WTC11 (cell line): Measurements from ENCODE around the gene HES6. TPM values are rescaled to one million over a fixed set of nuclear protein-coding genes. Genes with fewer than 3 reads are reported as not detected.

ENCODE experiments used
- ATAC-seq: fragments of 200-7000 bp; cut with Tn5 transposase; 2 replicates; pipeline ENCODE4 v1.10.0; 2021; ENCODE audit warnings: mild to moderate bottlenecking, moderate library complexity
- CTCF ChIA-PET: fragments of 300-600 bp; sonication (Branson Sonifier 250); formaldehyde crosslinking; loops from one replicate; lab custom pipeline; 2021; ENCODE audit warnings: antibody characterized with exemption; lab: Charles Lee
- POLR2A ChIA-PET: fragments of 350-600 bp; sonication (Branson Sonifier 250); formaldehyde crosslinking; loops from one replicate; lab custom pipeline; 2021; ENCODE audit warnings: antibody characterized with exemption; lab: Charles Lee
- DNase-seq: peaks from one replicate; pipeline ENCODE4 v3.0.0; 2021; ENCODE audit warnings: low spot score
- H3K27ac Mint-ChIP-seq: 2 replicates; pipeline ENCODE4 v1.8.0; 2021; ENCODE audit warnings: mixed read lengths
- H3K27me3 Mint-ChIP-seq: 2 replicates; pipeline ENCODE4 v1.8.0; 2021; ENCODE audit warnings: low read depth, mild to moderate bottlenecking, moderate library complexity, mixed read lengths
- H3K36me3 Mint-ChIP-seq: 2 replicates; pipeline ENCODE4 v1.8.0; 2021; ENCODE audit warnings: mixed read lengths
- H3K4me1 Mint-ChIP-seq: 2 replicates; pipeline ENCODE4 v1.8.0; 2022; ENCODE audit warnings: mixed read lengths
- H3K4me3 Mint-ChIP-seq: 2 replicates; pipeline ENCODE4 v1.8.0; 2021; ENCODE audit warnings: mild to moderate bottlenecking, moderate library complexity, mixed read lengths
- H3K9me3 Mint-ChIP-seq: 2 replicates; pipeline ENCODE4 v1.8.0; 2021; ENCODE audit warnings: mixed read lengths
- CREB1 ChIP-seq: sonication (generic); formaldehyde crosslinking; IDR thresholded peaks from 2 replicates; pipeline ENCODE4 v1.8.0; 2023; ENCODE audit warnings: mild to moderate bottlenecking, missing genetic modification reagents
- ETV6 ChIP-seq: sonication (generic); formaldehyde crosslinking; IDR thresholded peaks from 2 replicates; pipeline ENCODE4 v1.8.1; 2022; ENCODE audit warnings: mild to moderate bottlenecking, missing genetic modification reagents
- IRF2 ChIP-seq: sonication (generic); formaldehyde crosslinking; IDR thresholded peaks from 2 replicates; pipeline ENCODE4 v1.8.0; 2022; ENCODE audit warnings: low read depth, missing genetic modification reagents, borderline replicate concordance
- JUN ChIP-seq: sonication (generic); formaldehyde crosslinking; IDR thresholded peaks from 2 replicates; pipeline ENCODE4 v1.8.0; 2023; ENCODE audit warnings: mild to moderate bottlenecking, missing genetic modification reagents
- MYBL2 ChIP-seq: sonication (generic); formaldehyde crosslinking; IDR thresholded peaks from 2 replicates; pipeline ENCODE4 v1.8.1; 2023; ENCODE audit warnings: mild to moderate bottlenecking, moderate library complexity, missing genetic modification reagents
- SMAD4 ChIP-seq: sonication (generic); formaldehyde crosslinking; IDR thresholded peaks from 2 replicates; pipeline ENCODE4 v1.8.0; 2022; ENCODE audit warnings: mild to moderate bottlenecking, missing genetic modification reagents
- SP1 ChIP-seq: sonication (generic); formaldehyde crosslinking; conservative IDR thresholded peaks from 2 replicates; pipeline ENCODE4 v1.8.1; 2022; ENCODE audit warnings: missing genetic modification reagents
- TEAD4 ChIP-seq: sonication (generic); formaldehyde crosslinking; IDR thresholded peaks from 2 replicates; pipeline ENCODE4 v1.8.0; 2022; ENCODE audit warnings: mild to moderate bottlenecking, missing genetic modification reagents
- ZNF232 ChIP-seq: sonication (generic); formaldehyde crosslinking; IDR thresholded peaks from 2 replicates; pipeline ENCODE4 v1.8.0; 2022; ENCODE audit warnings: mild to moderate bottlenecking, missing genetic modification reagents
- ZNF416 ChIP-seq: fragments of 250-450 bp; sonication (Bioruptor Pico); IDR thresholded peaks from 2 replicates; pipeline ENCODE4 v1.9.0; 2021; ENCODE audit warnings: mild to moderate bottlenecking, inconsistent platforms
- total RNA-seq: library from RNA; stranded (reverse); gene quantifications from 3 replicates; pipeline ENCODE4 v1.2.3, GENCODE V29; 2021
- TF ChIP-seq, protein P1 (sequence below): sonication (generic); formaldehyde crosslinking; IDR thresholded peaks from 2 replicates; pipeline ENCODE4 v1.8.0; 2023; ENCODE audit warnings: missing genetic modification reagents, mild to moderate bottlenecking, borderline replicate concordance
- TF ChIP-seq, protein P2 (sequence below): sonication (generic); formaldehyde crosslinking; IDR thresholded peaks from 2 replicates; pipeline ENCODE4 v1.8.1; 2023; ENCODE audit warnings: mild to moderate bottlenecking, missing genetic modification reagents
- TF ChIP-seq, protein P3 (sequence below): fragments of 250-450 bp; sonication (Bioruptor Pico); IDR thresholded peaks from 2 replicates; pipeline ENCODE4 v2.1.2; 2022; ENCODE audit warnings: mild to moderate bottlenecking, moderate library complexity
- TF ChIP-seq, protein P4 (sequence below): sonication (generic); formaldehyde crosslinking; IDR thresholded peaks from 2 replicates; pipeline ENCODE4 v1.8.0; 2023; ENCODE audit warnings: missing genetic modification reagents
- TF ChIP-seq, protein P5 (sequence below): sonication (generic); formaldehyde crosslinking; conservative IDR thresholded peaks from 2 replicates; pipeline ENCODE4 v1.8.1; 2022; ENCODE audit warnings: mild to moderate bottlenecking, missing genetic modification reagents
- TF ChIP-seq, protein P6 (sequence below): sonication (generic); formaldehyde crosslinking; IDR thresholded peaks from 2 replicates; pipeline ENCODE4 v1.8.1; 2023; ENCODE audit warnings: mild to moderate bottlenecking, missing genetic modification reagents, borderline replicate concordance
- TF ChIP-seq, protein P7 (sequence below): sonication (generic); formaldehyde crosslinking; IDR thresholded peaks from 2 replicates; pipeline ENCODE4 v1.8.0; 2022; ENCODE audit warnings: mild to moderate bottlenecking, missing genetic modification reagents

Gene HES6
- total RNA-seq, 1 experiment from 2014 or later, result 52.1 TPM

DNA sequence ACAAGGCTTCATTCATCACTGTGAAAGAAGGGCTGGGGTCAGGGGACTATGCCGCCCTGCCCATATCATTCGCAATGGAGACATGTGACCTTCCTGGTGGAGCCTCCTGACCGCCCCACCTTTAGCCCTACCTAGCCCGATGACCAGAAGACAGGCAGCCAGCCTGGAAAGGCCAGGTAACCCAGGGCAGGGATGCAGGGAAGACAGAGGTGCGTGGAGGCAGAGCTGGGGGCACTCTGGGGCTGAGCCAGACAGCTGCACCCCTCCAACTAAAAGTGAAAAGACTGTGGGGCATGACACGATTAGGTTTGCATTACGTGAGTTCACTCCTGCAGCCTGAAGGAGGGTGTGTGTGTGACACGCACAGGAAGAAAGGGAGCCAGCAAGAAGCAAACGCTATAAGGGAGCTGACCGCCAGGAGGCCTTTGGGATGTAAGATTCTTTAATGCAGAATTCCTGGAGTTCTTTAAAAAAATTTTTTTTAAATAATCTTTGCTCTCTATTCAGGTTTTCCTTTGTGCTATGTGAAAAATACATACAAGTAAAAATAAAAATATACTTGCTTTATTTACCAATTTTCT is 3.7 kb upstream of the HES6 start:
- Mint-ChIP-seq H3K9me3 (no peaks in the 10 kb centered on the region), H3K27ac (no peak overlapping the region), H3K27me3 (peaks cover 17% of the 10 kb centered on the region), H3K36me3 (peaks cover 5% of the 10 kb centered on the region; the same call in 1 of the 2 replicates), H3K4me3 (no peak overlapping the region), H3K4me1 (peaks cover 16% of the 10 kb centered on the region)
- ATAC-seq (no peak), DNase-seq (no peak)
- POLR2A ChIA-PET, result no interaction called here
- TF ChIP-seq IRF2 (CRISPR knock-in tag), result no peak
- TF ChIP-seq, protein P1, sequence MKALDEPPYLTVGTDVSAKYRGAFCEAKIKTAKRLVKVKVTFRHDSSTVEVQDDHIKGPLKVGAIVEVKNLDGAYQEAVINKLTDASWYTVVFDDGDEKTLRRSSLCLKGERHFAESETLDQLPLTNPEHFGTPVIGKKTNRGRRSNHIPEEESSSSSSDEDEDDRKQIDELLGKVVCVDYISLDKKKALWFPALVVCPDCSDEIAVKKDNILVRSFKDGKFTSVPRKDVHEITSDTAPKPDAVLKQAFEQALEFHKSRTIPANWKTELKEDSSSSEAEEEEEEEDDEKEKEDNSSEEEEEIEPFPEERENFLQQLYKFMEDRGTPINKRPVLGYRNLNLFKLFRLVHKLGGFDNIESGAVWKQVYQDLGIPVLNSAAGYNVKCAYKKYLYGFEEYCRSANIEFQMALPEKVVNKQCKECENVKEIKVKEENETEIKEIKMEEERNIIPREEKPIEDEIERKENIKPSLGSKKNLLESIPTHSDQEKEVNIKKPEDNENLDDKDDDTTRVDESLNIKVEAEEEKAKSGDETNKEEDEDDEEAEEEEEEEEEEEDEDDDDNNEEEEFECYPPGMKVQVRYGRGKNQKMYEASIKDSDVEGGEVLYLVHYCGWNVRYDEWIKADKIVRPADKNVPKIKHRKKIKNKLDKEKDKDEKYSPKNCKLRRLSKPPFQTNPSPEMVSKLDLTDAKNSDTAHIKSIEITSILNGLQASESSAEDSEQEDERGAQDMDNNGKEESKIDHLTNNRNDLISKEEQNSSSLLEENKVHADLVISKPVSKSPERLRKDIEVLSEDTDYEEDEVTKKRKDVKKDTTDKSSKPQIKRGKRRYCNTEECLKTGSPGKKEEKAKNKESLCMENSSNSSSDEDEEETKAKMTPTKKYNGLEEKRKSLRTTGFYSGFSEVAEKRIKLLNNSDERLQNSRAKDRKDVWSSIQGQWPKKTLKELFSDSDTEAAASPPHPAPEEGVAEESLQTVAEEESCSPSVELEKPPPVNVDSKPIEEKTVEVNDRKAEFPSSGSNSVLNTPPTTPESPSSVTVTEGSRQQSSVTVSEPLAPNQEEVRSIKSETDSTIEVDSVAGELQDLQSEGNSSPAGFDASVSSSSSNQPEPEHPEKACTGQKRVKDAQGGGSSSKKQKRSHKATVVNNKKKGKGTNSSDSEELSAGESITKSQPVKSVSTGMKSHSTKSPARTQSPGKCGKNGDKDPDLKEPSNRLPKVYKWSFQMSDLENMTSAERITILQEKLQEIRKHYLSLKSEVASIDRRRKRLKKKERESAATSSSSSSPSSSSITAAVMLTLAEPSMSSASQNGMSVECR, result no peak
- TF ChIP-seq SP1 (CRISPR knock-in tag), result no peak
- TF ChIP-seq, protein P2, sequence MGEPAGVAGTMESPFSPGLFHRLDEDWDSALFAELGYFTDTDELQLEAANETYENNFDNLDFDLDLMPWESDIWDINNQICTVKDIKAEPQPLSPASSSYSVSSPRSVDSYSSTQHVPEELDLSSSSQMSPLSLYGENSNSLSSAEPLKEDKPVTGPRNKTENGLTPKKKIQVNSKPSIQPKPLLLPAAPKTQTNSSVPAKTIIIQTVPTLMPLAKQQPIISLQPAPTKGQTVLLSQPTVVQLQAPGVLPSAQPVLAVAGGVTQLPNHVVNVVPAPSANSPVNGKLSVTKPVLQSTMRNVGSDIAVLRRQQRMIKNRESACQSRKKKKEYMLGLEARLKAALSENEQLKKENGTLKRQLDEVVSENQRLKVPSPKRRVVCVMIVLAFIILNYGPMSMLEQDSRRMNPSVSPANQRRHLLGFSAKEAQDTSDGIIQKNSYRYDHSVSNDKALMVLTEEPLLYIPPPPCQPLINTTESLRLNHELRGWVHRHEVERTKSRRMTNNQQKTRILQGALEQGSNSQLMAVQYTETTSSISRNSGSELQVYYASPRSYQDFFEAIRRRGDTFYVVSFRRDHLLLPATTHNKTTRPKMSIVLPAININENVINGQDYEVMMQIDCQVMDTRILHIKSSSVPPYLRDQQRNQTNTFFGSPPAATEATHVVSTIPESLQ (CRISPR knock-in tag), result no peak
- no peak for TF ChIP-seq JUN (CRISPR knock-in tag)
- TF ChIP-seq MYBL2 (CRISPR knock-in tag), result no peak
- TF ChIP-seq, protein P3, sequence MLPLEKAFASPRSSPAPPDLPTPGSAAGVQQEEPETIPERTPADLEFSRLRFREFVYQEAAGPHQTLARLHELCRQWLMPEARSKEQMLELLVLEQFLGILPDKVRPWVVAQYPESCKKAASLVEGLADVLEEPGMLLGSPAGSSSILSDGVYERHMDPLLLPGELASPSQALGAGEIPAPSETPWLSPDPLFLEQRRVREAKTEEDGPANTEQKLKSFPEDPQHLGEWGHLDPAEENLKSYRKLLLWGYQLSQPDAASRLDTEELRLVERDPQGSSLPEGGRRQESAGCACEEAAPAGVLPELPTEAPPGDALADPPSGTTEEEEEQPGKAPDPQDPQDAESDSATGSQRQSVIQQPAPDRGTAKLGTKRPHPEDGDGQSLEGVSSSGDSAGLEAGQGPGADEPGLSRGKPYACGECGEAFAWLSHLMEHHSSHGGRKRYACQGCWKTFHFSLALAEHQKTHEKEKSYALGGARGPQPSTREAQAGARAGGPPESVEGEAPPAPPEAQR, result no peak
- TF ChIP-seq CREB1, result no peak
- no peak for TF ChIP-seq ZNF232
- TF ChIP-seq SMAD4, result no peak
- no peak for TF ChIP-seq ZNF416 (CRISPR knock-in tag)
- no peak for TF ChIP-seq ETV6
- TF ChIP-seq, protein P4, sequence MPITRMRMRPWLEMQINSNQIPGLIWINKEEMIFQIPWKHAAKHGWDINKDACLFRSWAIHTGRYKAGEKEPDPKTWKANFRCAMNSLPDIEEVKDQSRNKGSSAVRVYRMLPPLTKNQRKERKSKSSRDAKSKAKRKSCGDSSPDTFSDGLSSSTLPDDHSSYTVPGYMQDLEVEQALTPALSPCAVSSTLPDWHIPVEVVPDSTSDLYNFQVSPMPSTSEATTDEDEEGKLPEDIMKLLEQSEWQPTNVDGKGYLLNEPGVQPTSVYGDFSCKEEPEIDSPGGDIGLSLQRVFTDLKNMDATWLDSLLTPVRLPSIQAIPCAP (CRISPR knock-in tag), result no peak
- TF ChIP-seq, protein P5, sequence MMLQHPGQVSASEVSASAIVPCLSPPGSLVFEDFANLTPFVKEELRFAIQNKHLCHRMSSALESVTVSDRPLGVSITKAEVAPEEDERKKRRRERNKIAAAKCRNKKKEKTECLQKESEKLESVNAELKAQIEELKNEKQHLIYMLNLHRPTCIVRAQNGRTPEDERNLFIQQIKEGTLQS (CRISPR knock-in tag), result no peak
- TF ChIP-seq, protein P6, sequence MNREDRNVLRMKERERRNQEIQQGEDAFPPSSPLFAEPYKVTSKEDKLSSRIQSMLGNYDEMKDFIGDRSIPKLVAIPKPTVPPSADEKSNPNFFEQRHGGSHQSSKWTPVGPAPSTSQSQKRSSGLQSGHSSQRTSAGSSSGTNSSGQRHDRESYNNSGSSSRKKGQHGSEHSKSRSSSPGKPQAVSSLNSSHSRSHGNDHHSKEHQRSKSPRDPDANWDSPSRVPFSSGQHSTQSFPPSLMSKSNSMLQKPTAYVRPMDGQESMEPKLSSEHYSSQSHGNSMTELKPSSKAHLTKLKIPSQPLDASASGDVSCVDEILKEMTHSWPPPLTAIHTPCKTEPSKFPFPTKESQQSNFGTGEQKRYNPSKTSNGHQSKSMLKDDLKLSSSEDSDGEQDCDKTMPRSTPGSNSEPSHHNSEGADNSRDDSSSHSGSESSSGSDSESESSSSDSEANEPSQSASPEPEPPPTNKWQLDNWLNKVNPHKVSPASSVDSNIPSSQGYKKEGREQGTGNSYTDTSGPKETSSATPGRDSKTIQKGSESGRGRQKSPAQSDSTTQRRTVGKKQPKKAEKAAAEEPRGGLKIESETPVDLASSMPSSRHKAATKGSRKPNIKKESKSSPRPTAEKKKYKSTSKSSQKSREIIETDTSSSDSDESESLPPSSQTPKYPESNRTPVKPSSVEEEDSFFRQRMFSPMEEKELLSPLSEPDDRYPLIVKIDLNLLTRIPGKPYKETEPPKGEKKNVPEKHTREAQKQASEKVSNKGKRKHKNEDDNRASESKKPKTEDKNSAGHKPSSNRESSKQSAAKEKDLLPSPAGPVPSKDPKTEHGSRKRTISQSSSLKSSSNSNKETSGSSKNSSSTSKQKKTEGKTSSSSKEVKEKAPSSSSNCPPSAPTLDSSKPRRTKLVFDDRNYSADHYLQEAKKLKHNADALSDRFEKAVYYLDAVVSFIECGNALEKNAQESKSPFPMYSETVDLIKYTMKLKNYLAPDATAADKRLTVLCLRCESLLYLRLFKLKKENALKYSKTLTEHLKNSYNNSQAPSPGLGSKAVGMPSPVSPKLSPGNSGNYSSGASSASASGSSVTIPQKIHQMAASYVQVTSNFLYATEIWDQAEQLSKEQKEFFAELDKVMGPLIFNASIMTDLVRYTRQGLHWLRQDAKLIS (CRISPR knock-in tag), result no peak
- TF ChIP-seq, protein P7, sequence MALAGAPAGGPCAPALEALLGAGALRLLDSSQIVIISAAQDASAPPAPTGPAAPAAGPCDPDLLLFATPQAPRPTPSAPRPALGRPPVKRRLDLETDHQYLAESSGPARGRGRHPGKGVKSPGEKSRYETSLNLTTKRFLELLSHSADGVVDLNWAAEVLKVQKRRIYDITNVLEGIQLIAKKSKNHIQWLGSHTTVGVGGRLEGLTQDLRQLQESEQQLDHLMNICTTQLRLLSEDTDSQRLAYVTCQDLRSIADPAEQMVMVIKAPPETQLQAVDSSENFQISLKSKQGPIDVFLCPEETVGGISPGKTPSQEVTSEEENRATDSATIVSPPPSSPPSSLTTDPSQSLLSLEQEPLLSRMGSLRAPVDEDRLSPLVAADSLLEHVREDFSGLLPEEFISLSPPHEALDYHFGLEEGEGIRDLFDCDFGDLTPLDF (CRISPR knock-in tag), result no peak
- no peak for TF ChIP-seq TEAD4
- CTCF ChIA-PET, result interaction anchor here (0.8 to 2.4 kb wide), 6 partner anchors 12 to 41 kb away, joined by 3 to 28 read pairs (median 6); no protein-coding TSS in a partner anchor
